Stomach (tissue), 4 donors: Measurements from ENCODE around the gene KCNAB1.

Source experiments
- POLR2A ChIP-seq, 4 donors: fragments of 450-650 bp; IDR thresholded peaks; one replicate each; pipeline ENCODE4 v1.6.1; 2016; ENCODE audit warnings: antibody characterized with exemption in 4 of 4, control low read depth in 2 of 4, mild to moderate bottlenecking in 1 of 4, moderate library complexity in 1 of 4
- TF ChIP-seq, protein P1 (sequence below), 7 experiments: fragments of 450-650 bp in 4 of 7; fragments of 200-600 bp in 3 of 7; sonication (generic) in 3 of 7; IDR thresholded peaks; one replicate each; pipeline ENCODE4 v1.5.1; 2016 to 2019; ENCODE audit warnings: antibody characterized with exemption in 7 of 7, control low read depth in 2 of 7, mild to moderate bottlenecking in 1 of 7

DNA sequence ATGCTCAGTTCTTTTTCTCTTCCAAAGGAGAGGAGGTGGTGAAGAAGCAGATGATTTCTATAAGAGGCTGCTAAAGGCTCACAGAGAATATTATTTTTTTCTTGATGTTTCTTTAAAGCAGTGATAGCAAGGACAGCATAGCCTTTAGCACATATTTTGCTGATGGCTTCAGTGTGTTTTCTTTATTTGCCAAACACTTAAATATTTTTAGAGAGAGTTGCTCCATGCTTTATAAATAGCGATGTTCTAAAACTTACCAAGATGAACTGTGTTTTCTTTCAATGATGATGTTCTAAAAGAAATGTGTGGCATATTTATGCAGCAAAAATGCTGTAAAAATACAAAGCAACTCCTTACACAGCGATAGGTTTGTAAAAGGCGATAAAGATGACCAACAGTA is 11.8 kb upstream of the KCNAB1 start:
- TF ChIP-seq POLR2A (IDR thresholded peaks at IDR 0.05) = no peak
- TF ChIP-seq, protein P1, sequence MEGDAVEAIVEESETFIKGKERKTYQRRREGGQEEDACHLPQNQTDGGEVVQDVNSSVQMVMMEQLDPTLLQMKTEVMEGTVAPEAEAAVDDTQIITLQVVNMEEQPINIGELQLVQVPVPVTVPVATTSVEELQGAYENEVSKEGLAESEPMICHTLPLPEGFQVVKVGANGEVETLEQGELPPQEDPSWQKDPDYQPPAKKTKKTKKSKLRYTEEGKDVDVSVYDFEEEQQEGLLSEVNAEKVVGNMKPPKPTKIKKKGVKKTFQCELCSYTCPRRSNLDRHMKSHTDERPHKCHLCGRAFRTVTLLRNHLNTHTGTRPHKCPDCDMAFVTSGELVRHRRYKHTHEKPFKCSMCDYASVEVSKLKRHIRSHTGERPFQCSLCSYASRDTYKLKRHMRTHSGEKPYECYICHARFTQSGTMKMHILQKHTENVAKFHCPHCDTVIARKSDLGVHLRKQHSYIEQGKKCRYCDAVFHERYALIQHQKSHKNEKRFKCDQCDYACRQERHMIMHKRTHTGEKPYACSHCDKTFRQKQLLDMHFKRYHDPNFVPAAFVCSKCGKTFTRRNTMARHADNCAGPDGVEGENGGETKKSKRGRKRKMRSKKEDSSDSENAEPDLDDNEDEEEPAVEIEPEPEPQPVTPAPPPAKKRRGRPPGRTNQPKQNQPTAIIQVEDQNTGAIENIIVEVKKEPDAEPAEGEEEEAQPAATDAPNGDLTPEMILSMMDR (IDR thresholded peaks at IDR 0.05) = no peak
